Prostate gland (tissue), 2 donors: ENCODE measurements around the gene AATK.

ENCODE experiments used
- CTCF ChIP-seq, 4 experiments: fragments of 200-600 bp in 2 of 4; fragments of 450-650 bp in 2 of 4; sonication (generic) in 2 of 4; IDR thresholded peaks; 1 replicate in 3 of 4; 2 replicates in 1 of 4; pipeline ENCODE4 v1.5.1; 2016 to 2019; ENCODE audit warnings: antibody characterized with exemption in 4 of 4, mild to moderate bottlenecking in 2 of 4, moderate library complexity in 2 of 4
- POLR2A ChIP-seq: fragments of 450-650 bp; IDR thresholded peaks from one replicate; pipeline ENCODE4 v1.6.1; 2016; ENCODE audit warnings: antibody characterized with exemption, mild to moderate bottlenecking
- POLR2AphosphoS5 ChIP-seq: sonication (generic); formaldehyde crosslinking; IDR thresholded peaks from one replicate; pipeline ENCODE4 v1.6.1; 2017; ENCODE audit warnings: antibody characterized with exemption

- no peak for TF ChIP-seq POLR2AphosphoS5
- TF ChIP-seq CTCF (IDR thresholded peaks at IDR 0.05), result no peak
- TF ChIP-seq POLR2A, result no peak
Measured at GRCh38 chr17:81103379-81103778, 62.6 kb downstream of the AATK start.
